Parathyroid adenoma (tissue), 2 donors: ENCODE measurements around the gene ZMIZ1.

Source experiments
- H2AFZ ChIP-seq: fragments of 300-600 bp; sonication (generic); one replicate; pipeline ENCODE4 v1.7.0; 2017; ENCODE audit warnings: antibody characterized with exemption, mild to moderate bottlenecking
- H3K27ac ChIP-seq: fragments of 300-600 bp; sonication (generic); one replicate; pipeline ENCODE4 v1.7.0; 2017
- H3K27me3 ChIP-seq: fragments of 300-600 bp; sonication (generic); one replicate; pipeline ENCODE4 v1.7.0; 2017; ENCODE audit warnings: low read length; ENCODE audit not compliant: control insufficient read depth, insufficient read depth
- H3K36me3 ChIP-seq: fragments of 300-600 bp; sonication (generic); one replicate; pipeline ENCODE4 v1.7.0; 2017; ENCODE audit warnings: low read length; ENCODE audit not compliant: control insufficient read depth, insufficient read depth
- H3K4me1 ChIP-seq: fragments of 300-600 bp; sonication (generic); one replicate; pipeline ENCODE4 v1.7.0; 2017; ENCODE audit warnings: control low read depth
- H3K4me2 ChIP-seq: fragments of 300-600 bp; sonication (generic); one replicate; pipeline ENCODE4 v1.7.0; 2017; ENCODE audit warnings: low read length
- H3K4me3 ChIP-seq: fragments of 300-600 bp; sonication (generic); one replicate; pipeline ENCODE4 v1.7.0; 2017; ENCODE audit warnings: low read depth, low read length
- H3K79me2 ChIP-seq: fragments of 300-600 bp; sonication (generic); one replicate; pipeline ENCODE4 v1.7.0; 2017; ENCODE audit warnings: control low read depth
- H3K9ac ChIP-seq: fragments of 300-600 bp; sonication (generic); one replicate; pipeline ENCODE4 v1.7.0; 2017; ENCODE audit warnings: mild to moderate bottlenecking
- H3K9me3 ChIP-seq: fragments of 300-600 bp; sonication (generic); one replicate; pipeline ENCODE4 v1.7.0; 2017; ENCODE audit warnings: low read length; ENCODE audit not compliant: control insufficient read depth
- TF ChIP-seq, protein P1 (sequence below): fragments of 300-600 bp; sonication (generic); IDR thresholded peaks from one replicate; pipeline ENCODE4 v1.7.0; 2017; ENCODE audit warnings: antibody characterized with exemption, mild to moderate bottlenecking
- donor health status: primary hyperparathyroidism.

Gene ZMIZ1

DNA sequence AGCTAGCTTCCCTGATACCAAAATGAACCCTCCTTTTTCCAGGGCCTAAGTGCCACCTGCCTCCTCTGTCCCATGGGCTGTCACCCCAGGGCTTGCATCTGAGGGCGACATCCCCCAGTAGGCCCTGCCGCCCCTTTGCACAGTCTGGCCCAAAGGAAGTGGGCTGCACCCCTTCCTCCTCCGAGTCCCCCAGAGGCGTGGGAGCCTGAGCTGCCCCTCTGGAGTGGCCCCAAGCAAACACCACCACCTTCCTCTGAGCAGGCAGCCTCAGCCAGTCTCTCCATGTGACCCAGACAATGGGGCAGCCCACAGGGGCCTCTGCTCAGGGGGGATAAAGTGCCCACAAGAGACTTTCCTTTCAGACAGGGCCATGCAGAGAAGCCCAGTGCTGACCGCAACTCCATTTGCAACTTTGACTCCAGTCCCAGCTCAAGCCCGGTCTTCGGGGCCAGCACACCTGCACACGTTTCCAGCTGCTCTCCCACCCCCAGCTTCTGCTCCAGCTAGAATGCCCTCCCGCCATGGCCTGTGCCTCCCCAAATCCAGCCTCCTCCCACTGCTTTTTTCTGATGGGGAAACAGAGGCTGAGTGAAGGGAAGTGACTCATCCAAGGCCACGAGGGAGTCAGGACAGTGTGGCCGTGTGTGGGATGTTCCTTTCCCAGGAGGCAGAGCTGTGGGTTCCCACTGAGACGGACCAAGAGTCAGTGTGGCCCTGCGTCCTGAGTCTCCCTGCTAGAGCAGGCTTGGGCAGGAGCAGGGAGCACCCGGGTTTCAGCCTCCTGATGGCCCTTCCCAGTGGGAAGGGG lies 111.9 kb downstream of the ZMIZ1 start:
- H3K27me3 ChIP-seq, result no peaks in the 10 kb centered on the region
- H3K79me2 ChIP-seq, result no peaks in the 10 kb centered on the region
- no peak overlapping the region for H2AFZ ChIP-seq
- no peak overlapping the region for H3K4me2 ChIP-seq
- TF ChIP-seq, protein P1, sequence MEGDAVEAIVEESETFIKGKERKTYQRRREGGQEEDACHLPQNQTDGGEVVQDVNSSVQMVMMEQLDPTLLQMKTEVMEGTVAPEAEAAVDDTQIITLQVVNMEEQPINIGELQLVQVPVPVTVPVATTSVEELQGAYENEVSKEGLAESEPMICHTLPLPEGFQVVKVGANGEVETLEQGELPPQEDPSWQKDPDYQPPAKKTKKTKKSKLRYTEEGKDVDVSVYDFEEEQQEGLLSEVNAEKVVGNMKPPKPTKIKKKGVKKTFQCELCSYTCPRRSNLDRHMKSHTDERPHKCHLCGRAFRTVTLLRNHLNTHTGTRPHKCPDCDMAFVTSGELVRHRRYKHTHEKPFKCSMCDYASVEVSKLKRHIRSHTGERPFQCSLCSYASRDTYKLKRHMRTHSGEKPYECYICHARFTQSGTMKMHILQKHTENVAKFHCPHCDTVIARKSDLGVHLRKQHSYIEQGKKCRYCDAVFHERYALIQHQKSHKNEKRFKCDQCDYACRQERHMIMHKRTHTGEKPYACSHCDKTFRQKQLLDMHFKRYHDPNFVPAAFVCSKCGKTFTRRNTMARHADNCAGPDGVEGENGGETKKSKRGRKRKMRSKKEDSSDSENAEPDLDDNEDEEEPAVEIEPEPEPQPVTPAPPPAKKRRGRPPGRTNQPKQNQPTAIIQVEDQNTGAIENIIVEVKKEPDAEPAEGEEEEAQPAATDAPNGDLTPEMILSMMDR, result no peak
- H3K27ac ChIP-seq, result no peak overlapping the region
- H3K4me3 ChIP-seq, result no peak overlapping the region
- H3K36me3 ChIP-seq, result no peaks in the 10 kb centered on the region
- no peak overlapping the region for H3K9ac ChIP-seq
- peaks cover 11% of the 10 kb centered on the region for H3K4me1 ChIP-seq
- H3K9me3 ChIP-seq, result no peaks in the 10 kb centered on the region

DNA sequence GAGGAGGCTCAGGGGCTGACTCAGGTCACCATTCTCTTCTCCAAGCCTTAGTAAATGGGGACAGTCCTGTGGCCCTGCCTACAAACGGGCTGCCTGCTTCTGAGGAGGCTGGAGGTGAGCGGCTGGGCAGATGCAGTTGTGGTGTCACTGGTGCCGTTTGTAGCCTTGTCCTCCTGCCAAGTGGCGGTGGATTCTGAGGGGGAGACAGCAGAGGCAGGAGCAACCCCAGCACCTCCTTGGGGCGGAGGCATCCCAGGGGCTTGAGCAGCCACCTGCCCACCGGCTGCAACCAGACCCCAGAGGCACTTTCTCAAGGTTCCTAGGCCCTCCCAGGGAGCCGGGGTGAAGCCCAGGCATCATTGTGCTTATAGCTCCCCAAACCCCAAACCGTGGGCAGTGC lies 112.5 kb downstream of the ZMIZ1 start:
- H3K36me3 ChIP-seq, result no peaks in the 10 kb centered on the region
- no peak overlapping the region for H3K9ac ChIP-seq
- H3K79me2 ChIP-seq, result no peaks in the 10 kb centered on the region
- peaks cover 17% of the 10 kb centered on the region for H3K4me1 ChIP-seq
- no peak overlapping the region for H3K27ac ChIP-seq
- H3K27me3 ChIP-seq, result no peaks in the 10 kb centered on the region
- TF ChIP-seq, protein P1, result no peak
- H3K4me2 ChIP-seq, result no peak overlapping the region
- H3K4me3 ChIP-seq, result no peak overlapping the region
- H3K9me3 ChIP-seq, result no peaks in the 10 kb centered on the region
- H2AFZ ChIP-seq, result no peak overlapping the region

DNA sequence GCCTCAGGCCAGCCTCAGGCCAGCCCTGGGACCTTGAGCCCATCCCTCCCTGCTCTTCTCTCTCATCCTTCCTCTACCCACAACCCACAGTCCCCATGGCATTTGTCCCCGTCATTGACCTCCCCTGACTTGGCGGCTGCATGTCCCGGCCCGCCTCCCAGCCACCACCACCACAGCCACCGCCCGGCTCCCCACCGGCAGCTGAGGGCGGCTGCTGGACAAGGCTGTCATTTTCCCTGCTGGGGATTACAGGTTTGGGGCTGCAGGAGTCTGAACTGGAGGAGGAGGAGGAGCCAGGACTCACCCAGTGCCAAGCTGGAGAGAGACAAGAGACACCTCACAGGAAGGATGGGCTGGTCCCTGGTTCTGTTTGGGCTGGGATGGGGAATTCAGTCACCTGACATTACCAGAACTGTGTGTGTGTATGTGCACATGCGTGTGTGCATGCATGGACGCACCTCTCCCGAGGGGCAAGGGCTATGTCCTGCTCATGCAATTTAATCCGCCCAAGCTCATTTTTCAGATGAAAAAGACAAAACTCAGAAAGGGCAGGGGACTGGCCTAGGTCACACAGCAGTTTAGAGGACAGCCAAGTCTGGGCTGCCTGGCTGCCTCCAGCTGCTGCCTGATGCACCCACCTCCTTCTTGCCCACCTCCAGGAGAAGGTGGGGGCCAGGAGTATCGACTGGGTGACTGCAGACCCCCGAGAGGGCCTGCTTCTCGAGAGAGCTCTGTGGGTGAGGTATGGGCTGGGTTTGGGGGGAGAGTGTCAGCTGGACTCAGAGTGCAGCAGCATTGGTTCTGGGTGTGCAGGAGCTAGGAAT lies 113.1 kb downstream of the ZMIZ1 start:
- no peak overlapping the region for H3K4me2 ChIP-seq
- H2AFZ ChIP-seq, result no peak overlapping the region
- H3K4me3 ChIP-seq, result no peak overlapping the region
- no peaks in the 10 kb centered on the region for H3K9me3 ChIP-seq
- H3K36me3 ChIP-seq, result no peaks in the 10 kb centered on the region
- H3K4me1 ChIP-seq, result peaks cover 17% of the 10 kb centered on the region
- no peak overlapping the region for H3K27ac ChIP-seq
- H3K9ac ChIP-seq, result no peak overlapping the region
- TF ChIP-seq, protein P1, result no peak
- H3K27me3 ChIP-seq, result no peaks in the 10 kb centered on the region
- H3K79me2 ChIP-seq, result no peaks in the 10 kb centered on the region

DNA sequence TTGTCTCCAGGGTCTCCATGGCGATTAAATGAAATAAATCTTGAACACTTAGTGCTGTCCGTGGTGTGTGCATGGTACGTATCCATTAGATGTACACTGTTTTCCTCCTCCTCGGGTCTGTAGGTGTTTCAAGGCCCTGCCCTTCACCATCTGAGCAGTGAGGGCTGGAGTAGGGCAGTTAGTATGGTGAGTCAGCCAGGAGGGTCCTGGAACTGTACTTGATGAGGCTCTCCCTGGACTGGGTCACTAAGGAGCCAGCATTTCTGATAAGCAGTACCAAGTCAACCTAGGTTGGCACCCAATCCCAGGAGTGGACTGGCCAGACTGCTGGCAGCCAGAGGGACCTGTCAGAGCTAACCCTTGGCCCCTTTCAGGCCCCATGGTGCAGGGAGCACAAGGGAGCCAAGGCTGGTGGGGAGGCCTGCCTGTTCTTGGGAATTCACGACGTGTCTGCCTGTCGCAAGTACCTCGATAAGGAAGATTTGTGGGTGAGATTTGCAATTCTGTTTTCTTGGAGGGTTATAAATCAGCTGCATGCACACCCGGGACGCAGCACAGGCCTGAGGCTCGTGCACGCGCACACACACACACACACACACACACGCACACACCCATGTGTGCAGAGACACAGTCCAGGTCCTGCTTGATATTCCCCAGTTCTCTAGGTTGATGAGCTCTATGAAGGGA lies 114.2 kb downstream of the ZMIZ1 start:
- Histone ChIP-seq H3K9me3 (no peaks in the 10 kb centered on the region), H3K4me1 (peaks cover 17% of the 10 kb centered on the region), H2AFZ (no peak overlapping the region), H3K4me2 (no peak overlapping the region), H3K36me3 (no peaks in the 10 kb centered on the region), H3K27ac (no peak overlapping the region), H3K27me3 (no peaks in the 10 kb centered on the region), H3K9ac (no peak overlapping the region), H3K4me3 (no peak overlapping the region), H3K79me2 (no peaks in the 10 kb centered on the region)
- TF ChIP-seq, protein P1, result no peak
